ENCODE measurements around the gene MGAT4D.
A peak's percentile ranks its signal among the peaks of the same experiment; 100 is the strongest.

Gene MGAT4D

GRCh38 chr4:140497405-140497746, 717 bp downstream of the MGAT4D start:
- peaks cover 23 to 26% of the 10 kb centered on the region in 2 donors for H3K27me3 ChIP-seq (ENCODE audit: control insufficient read depth in 2 of 2, insufficient read depth in 2 of 2, low read length in 2 of 2)
- no peaks in the 10 kb centered on the region for H3K9me3 ChIP-seq (ENCODE audit: control insufficient read depth in 2 of 2, low read length in 2 of 2)
- H3K27ac ChIP-seq (ENCODE audit: low read depth in 2 of 2, low read length in 2 of 2) = no peak overlapping the region

GRCh38 chr4:140485939-140486338, 12.2 kb downstream of the MGAT4D start:
- Histone ChIP-seq H3K27ac (ENCODE audit: low read depth in 2 of 2, low read length in 2 of 2) (no peak overlapping the region), H3K36me3 (ENCODE audit: control insufficient read depth in 2 of 2, insufficient read depth in 2 of 2, low read length in 2 of 2) (no peaks in the 10 kb centered on the region), H3K4me3 (ENCODE audit: low read length in 2 of 2) (no peak overlapping the region)

More at GRCh38 chr4:140497405-140497746, 717 bp downstream of the MGAT4D start:
- no peaks in the 10 kb centered on the region for H3K36me3 ChIP-seq (ENCODE audit: control insufficient read depth in 2 of 2, insufficient read depth in 2 of 2, low read length in 2 of 2)
- no peak overlapping the region for H3K9ac ChIP-seq (ENCODE audit: low read depth in 1 of 2, low read length in 2 of 2)
- peak overlapping the region in 1 of 2 donors; percentile 14 for H3K4me3 ChIP-seq (ENCODE audit: low read length in 2 of 2)
- no peaks in the 10 kb centered on the region for H3K4me1 ChIP-seq (ENCODE audit: control insufficient read depth in 2 of 2, insufficient read depth in 2 of 2, low read length in 2 of 2)

GRCh38 chr4:140483445-140483844, 14.6 kb downstream of the MGAT4D start:
- H3K27me3 ChIP-seq (ENCODE audit: control insufficient read depth in 2 of 2, insufficient read depth in 2 of 2, low read length in 2 of 2) = no peaks in the 10 kb centered on the region
- H3K36me3 ChIP-seq (ENCODE audit: control insufficient read depth in 2 of 2, insufficient read depth in 2 of 2, low read length in 2 of 2) = no peaks in the 10 kb centered on the region
- no peaks in the 10 kb centered on the region for H3K9me3 ChIP-seq (ENCODE audit: control insufficient read depth in 2 of 2, low read length in 2 of 2)
- no peaks in the 10 kb centered on the region for H3K4me1 ChIP-seq (ENCODE audit: control insufficient read depth in 2 of 2, insufficient read depth in 2 of 2, low read length in 2 of 2)
- H3K27ac ChIP-seq (ENCODE audit: low read depth in 2 of 2, low read length in 2 of 2) = no peak overlapping the region
- no peak overlapping the region for H3K9ac ChIP-seq (ENCODE audit: low read depth in 1 of 2, low read length in 2 of 2)
- no peak overlapping the region for H3K4me3 ChIP-seq (ENCODE audit: low read length in 2 of 2)

More at GRCh38 chr4:140485939-140486338, 12.2 kb downstream of the MGAT4D start:
- Histone ChIP-seq H3K9ac (ENCODE audit: low read depth in 1 of 2, low read length in 2 of 2) (no peak overlapping the region), H3K9me3 (ENCODE audit: control insufficient read depth in 2 of 2, low read length in 2 of 2) (no peaks in the 10 kb centered on the region), H3K4me1 (ENCODE audit: control insufficient read depth in 2 of 2, insufficient read depth in 2 of 2, low read length in 2 of 2) (no peaks in the 10 kb centered on the region), H3K27me3 (ENCODE audit: control insufficient read depth in 2 of 2, insufficient read depth in 2 of 2, low read length in 2 of 2) (no peaks in the 10 kb centered on the region)

GRCh38 chr4:140472156-140472555, 25.9 kb downstream of the MGAT4D start:
- Histone ChIP-seq H3K27me3 (ENCODE audit: control insufficient read depth in 2 of 2, insufficient read depth in 2 of 2, low read length in 2 of 2) (peaks cover 0 to 2% of the 10 kb centered on the region in 2 donors), H3K4me3 (ENCODE audit: low read length in 2 of 2) (no peak overlapping the region), H3K27ac (ENCODE audit: low read depth in 2 of 2, low read length in 2 of 2) (no peak overlapping the region), H3K4me1 (ENCODE audit: control insufficient read depth in 2 of 2, insufficient read depth in 2 of 2, low read length in 2 of 2) (no peaks in the 10 kb centered on the region), H3K9ac (ENCODE audit: low read depth in 1 of 2, low read length in 2 of 2) (no peak overlapping the region), H3K36me3 (ENCODE audit: control insufficient read depth in 2 of 2, insufficient read depth in 2 of 2, low read length in 2 of 2) (no peaks in the 10 kb centered on the region), H3K9me3 (ENCODE audit: control insufficient read depth in 2 of 2, low read length in 2 of 2) (no peaks in the 10 kb centered on the region)

- H3K9me3 ChIP-seq (ENCODE audit: control insufficient read depth in 2 of 2, low read length in 2 of 2) = no peaks in the 10 kb centered on the region
- no peak overlapping the region for H3K9ac ChIP-seq (ENCODE audit: low read depth in 1 of 2, low read length in 2 of 2)
- H3K4me1 ChIP-seq (ENCODE audit: control insufficient read depth in 2 of 2, insufficient read depth in 2 of 2, low read length in 2 of 2) = no peaks in the 10 kb centered on the region
- H3K4me3 ChIP-seq (ENCODE audit: low read length in 2 of 2) = no peak overlapping the region
- H3K27me3 ChIP-seq (ENCODE audit: control insufficient read depth in 2 of 2, insufficient read depth in 2 of 2, low read length in 2 of 2) = peaks cover 0 to 2% of the 10 kb centered on the region in 2 donors
- H3K36me3 ChIP-seq (ENCODE audit: control insufficient read depth in 2 of 2, insufficient read depth in 2 of 2, low read length in 2 of 2) = no peaks in the 10 kb centered on the region
- no peak overlapping the region for H3K27ac ChIP-seq (ENCODE audit: low read depth in 2 of 2, low read length in 2 of 2)
Observed at GRCh38 chr4:140469791-140470733, 28.0 kb downstream of the MGAT4D start.

- Histone ChIP-seq H3K27ac (ENCODE audit: low read depth in 2 of 2, low read length in 2 of 2) (no peak overlapping the region), H3K9me3 (ENCODE audit: control insufficient read depth in 2 of 2, low read length in 2 of 2) (no peaks in the 10 kb centered on the region), H3K4me3 (ENCODE audit: low read length in 2 of 2) (no peak overlapping the region), H3K4me1 (ENCODE audit: control insufficient read depth in 2 of 2, insufficient read depth in 2 of 2, low read length in 2 of 2) (peaks cover 0 to 5% of the 10 kb centered on the region in 2 donors), H3K36me3 (ENCODE audit: control insufficient read depth in 2 of 2, insufficient read depth in 2 of 2, low read length in 2 of 2) (no peaks in the 10 kb centered on the region), H3K27me3 (ENCODE audit: control insufficient read depth in 2 of 2, insufficient read depth in 2 of 2, low read length in 2 of 2) (peaks cover 0 to 2% of the 10 kb centered on the region in 2 donors), H3K9ac (ENCODE audit: low read depth in 1 of 2, low read length in 2 of 2) (no peak overlapping the region)
Observed at GRCh38 chr4:140466146-140466545, 31.9 kb downstream of the MGAT4D start.

GRCh38 chr4:140463614-140464013, 34.5 kb downstream of the MGAT4D start:
- H3K4me3 ChIP-seq (ENCODE audit: low read length in 2 of 2) = no peak overlapping the region
- H3K36me3 ChIP-seq (ENCODE audit: control insufficient read depth in 2 of 2, insufficient read depth in 2 of 2, low read length in 2 of 2) = no peaks in the 10 kb centered on the region
- no peaks in the 10 kb centered on the region for H3K27me3 ChIP-seq (ENCODE audit: control insufficient read depth in 2 of 2, insufficient read depth in 2 of 2, low read length in 2 of 2)
- peak overlapping the region; percentile 46 to 60 for H3K27ac ChIP-seq (ENCODE audit: low read depth in 2 of 2, low read length in 2 of 2)
- H3K4me1 ChIP-seq (ENCODE audit: control insufficient read depth in 2 of 2, insufficient read depth in 2 of 2, low read length in 2 of 2) = peaks cover 0 to 5% of the 10 kb centered on the region in 2 donors
- no peaks in the 10 kb centered on the region for H3K9me3 ChIP-seq (ENCODE audit: control insufficient read depth in 2 of 2, low read length in 2 of 2)
- H3K9ac ChIP-seq (ENCODE audit: low read depth in 1 of 2, low read length in 2 of 2) = no peak overlapping the region

GRCh38 chr4:140463182-140463581, 34.9 kb downstream of the MGAT4D start:
- Histone ChIP-seq H3K9me3 (ENCODE audit: control insufficient read depth in 2 of 2, low read length in 2 of 2) (no peaks in the 10 kb centered on the region), H3K27ac (ENCODE audit: low read depth in 2 of 2, low read length in 2 of 2) (peak overlapping the region; percentile 46 to 60), H3K27me3 (ENCODE audit: control insufficient read depth in 2 of 2, insufficient read depth in 2 of 2, low read length in 2 of 2) (no peaks in the 10 kb centered on the region), H3K4me3 (ENCODE audit: low read length in 2 of 2) (no peak overlapping the region), H3K36me3 (ENCODE audit: control insufficient read depth in 2 of 2, insufficient read depth in 2 of 2, low read length in 2 of 2) (no peaks in the 10 kb centered on the region), H3K9ac (ENCODE audit: low read depth in 1 of 2, low read length in 2 of 2) (no peak overlapping the region), H3K4me1 (ENCODE audit: control insufficient read depth in 2 of 2, insufficient read depth in 2 of 2, low read length in 2 of 2) (peaks cover 0 to 5% of the 10 kb centered on the region in 2 donors)

GRCh38 chr4:140450352-140450751, 47.7 kb downstream of the MGAT4D start:
- Histone ChIP-seq H3K4me1 (ENCODE audit: control insufficient read depth in 2 of 2, insufficient read depth in 2 of 2, low read length in 2 of 2) (no peaks in the 10 kb centered on the region), H3K9ac (ENCODE audit: low read depth in 1 of 2, low read length in 2 of 2) (no peak overlapping the region), H3K36me3 (ENCODE audit: control insufficient read depth in 2 of 2, insufficient read depth in 2 of 2, low read length in 2 of 2) (no peaks in the 10 kb centered on the region), H3K27ac (ENCODE audit: low read depth in 2 of 2, low read length in 2 of 2) (no peak overlapping the region), H3K27me3 (ENCODE audit: control insufficient read depth in 2 of 2, insufficient read depth in 2 of 2, low read length in 2 of 2) (no peaks in the 10 kb centered on the region), H3K4me3 (ENCODE audit: low read length in 2 of 2) (no peak overlapping the region), H3K9me3 (ENCODE audit: control insufficient read depth in 2 of 2, low read length in 2 of 2) (no peaks in the 10 kb centered on the region)

- Histone ChIP-seq H3K4me3 (ENCODE audit: low read length in 2 of 2) (no peak overlapping the region), H3K9me3 (ENCODE audit: control insufficient read depth in 2 of 2, low read length in 2 of 2) (no peaks in the 10 kb centered on the region), H3K9ac (ENCODE audit: low read depth in 1 of 2, low read length in 2 of 2) (peak overlapping the region in 1 of 2 donors; percentile 9), H3K4me1 (ENCODE audit: control insufficient read depth in 2 of 2, insufficient read depth in 2 of 2, low read length in 2 of 2) (no peaks in the 10 kb centered on the region), H3K36me3 (ENCODE audit: control insufficient read depth in 2 of 2, insufficient read depth in 2 of 2, low read length in 2 of 2) (no peaks in the 10 kb centered on the region), H3K27ac (ENCODE audit: low read depth in 2 of 2, low read length in 2 of 2) (no peak overlapping the region), H3K27me3 (ENCODE audit: control insufficient read depth in 2 of 2, insufficient read depth in 2 of 2, low read length in 2 of 2) (no peaks in the 10 kb centered on the region)
Observed at GRCh38 chr4:140448830-140449229, 49.3 kb downstream of the MGAT4D start.
